Fibroblast of pulmonary artery (primary cell): ENCODE results near the gene PGA5.
"Not testable (repeated sequence)": the region's sequence is repeated elsewhere in the genome, so short reads cannot be mapped to it uniquely, and the experiment has no call there.

Source experiments
- DNase-seq: peaks from one replicate; pipeline ENCODE4 v3.0.0-alpha.2; 2010; ENCODE audit warnings: low read depth
- H3K4me3 ChIP-seq: replicated peaks from 2 replicates; pipeline ENCODE4 v1.5.1; 2011; ENCODE audit warnings: low read depth, mild to moderate bottlenecking, control low read depth, low read length, moderate library complexity
- TF ChIP-seq, protein P1 (sequence below): IDR thresholded peaks from 2 replicates; pipeline ENCODE4 v1.5.1; 2011; ENCODE audit warnings: mild to moderate bottlenecking, control low read depth, low read length, inconsistent platforms; ENCODE audit errors: missing control alignments

The PGA5 gene

DNA sequence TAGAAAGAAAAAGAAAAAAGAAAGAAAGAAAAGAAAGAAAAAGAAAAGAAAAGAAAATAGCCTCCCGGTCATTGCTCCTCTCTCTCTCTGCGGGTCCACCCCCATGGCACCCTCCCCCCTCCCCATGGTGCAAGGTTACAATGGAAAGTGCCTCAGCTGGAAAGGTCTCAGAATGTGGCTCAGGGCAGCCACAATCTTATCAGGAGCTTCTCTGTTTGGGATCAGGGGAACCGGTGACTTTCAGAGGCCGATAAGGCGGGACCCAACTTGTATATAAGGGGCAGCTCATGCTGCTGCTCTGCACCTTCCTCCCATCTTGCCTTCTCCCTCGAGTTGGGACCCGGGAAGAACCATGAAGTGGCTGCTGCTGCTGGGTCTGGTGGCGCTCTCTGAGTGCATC lies at the start of gene PGA5:
Gene PGA5 (plus strand): TSS at position 301 of the 400 bp plus-strand sequence. CDS start 52 bp downstream, at position 353.
- not testable (repeated sequence) for H3K4me3 ChIP-seq, DNase-seq

GRCh38 chr11:61193596-61193995 lies 47.4 kb upstream of the PGA5 start:
- H3K4me3 ChIP-seq = no peak overlapping the region
- no peak for DNase-seq
- TF ChIP-seq, protein P1, sequence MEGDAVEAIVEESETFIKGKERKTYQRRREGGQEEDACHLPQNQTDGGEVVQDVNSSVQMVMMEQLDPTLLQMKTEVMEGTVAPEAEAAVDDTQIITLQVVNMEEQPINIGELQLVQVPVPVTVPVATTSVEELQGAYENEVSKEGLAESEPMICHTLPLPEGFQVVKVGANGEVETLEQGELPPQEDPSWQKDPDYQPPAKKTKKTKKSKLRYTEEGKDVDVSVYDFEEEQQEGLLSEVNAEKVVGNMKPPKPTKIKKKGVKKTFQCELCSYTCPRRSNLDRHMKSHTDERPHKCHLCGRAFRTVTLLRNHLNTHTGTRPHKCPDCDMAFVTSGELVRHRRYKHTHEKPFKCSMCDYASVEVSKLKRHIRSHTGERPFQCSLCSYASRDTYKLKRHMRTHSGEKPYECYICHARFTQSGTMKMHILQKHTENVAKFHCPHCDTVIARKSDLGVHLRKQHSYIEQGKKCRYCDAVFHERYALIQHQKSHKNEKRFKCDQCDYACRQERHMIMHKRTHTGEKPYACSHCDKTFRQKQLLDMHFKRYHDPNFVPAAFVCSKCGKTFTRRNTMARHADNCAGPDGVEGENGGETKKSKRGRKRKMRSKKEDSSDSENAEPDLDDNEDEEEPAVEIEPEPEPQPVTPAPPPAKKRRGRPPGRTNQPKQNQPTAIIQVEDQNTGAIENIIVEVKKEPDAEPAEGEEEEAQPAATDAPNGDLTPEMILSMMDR = no peak

GRCh38 chr11:61194169-61194671 lies 46.8 kb upstream of the PGA5 start:
- DNase-seq = no peak
- no peak overlapping the region for H3K4me3 ChIP-seq
- TF ChIP-seq, protein P1 = no peak

GRCh38 chr11:61194981-61195695 lies 45.8 kb upstream of the PGA5 start:
- H3K4me3 ChIP-seq = no peak overlapping the region
- TF ChIP-seq, protein P1 = no peak
- DNase-seq = no peak

GRCh38 chr11:61195719-61196118 lies 45.3 kb upstream of the PGA5 start:
- DNase-seq = no peak
- H3K4me3 ChIP-seq = no peak overlapping the region
- TF ChIP-seq, protein P1 = no peak

DNA sequence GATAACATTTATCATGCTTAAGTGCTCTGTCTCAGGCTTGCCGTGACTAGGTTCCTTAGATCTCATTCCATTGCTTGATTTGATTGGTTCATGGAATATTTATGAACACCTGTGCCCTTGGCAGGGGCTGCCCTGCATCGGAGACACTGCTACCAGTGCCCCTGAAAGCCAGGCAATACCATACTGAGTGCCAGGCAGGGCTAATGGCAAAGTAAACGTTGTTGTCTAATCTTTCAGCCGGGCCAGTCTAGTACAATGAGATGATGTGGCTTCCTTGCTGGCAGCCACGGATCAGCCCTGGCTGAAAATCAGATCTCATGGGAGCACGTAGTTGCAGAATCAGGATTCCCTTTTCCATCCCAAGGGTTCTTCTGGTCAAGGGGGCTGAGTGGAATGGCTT lies 42.6 kb upstream of the PGA5 start:
- no peak for DNase-seq
- no peak overlapping the region for H3K4me3 ChIP-seq
- TF ChIP-seq, protein P1 = no peak

- no peak overlapping the region for H3K4me3 ChIP-seq
- TF ChIP-seq, protein P1 = no peak
- no peak for DNase-seq
Measured at GRCh38 chr11:61198948-61199523, 41.9 kb upstream of the PGA5 start.
